DOHH2 (cell line): ENCODE results near the gene IDNK.

Experiments used
- H3F3A ChIP-seq: fragments of 200-600 bp; sonication (generic), shearing (Covaris generic); 2 replicates; pipeline ENCODE4 v1.6.0; 2016; ENCODE audit warnings: antibody characterized with exemption, mild to moderate bottlenecking; ENCODE audit not compliant: control insufficient read depth, insufficient read depth
- H3K27ac ChIP-seq: fragments of 200-600 bp; sonication (generic); 2 replicates; pipeline ENCODE4 v1.5.1; 2014; ENCODE audit warnings: low read depth, mild to moderate bottlenecking, low read length, moderate library complexity
- H3K27me3 ChIP-seq: fragments of 200-600 bp; sonication (generic); 2 replicates; pipeline ENCODE4 v1.6.1; 2014; ENCODE audit warnings: mild to moderate bottlenecking, low read length, mixed read lengths; ENCODE audit not compliant: control insufficient read depth
- H3K36me3 ChIP-seq: fragments of 200-600 bp; sonication (generic); 2 replicates; pipeline ENCODE4 v1.6.1; 2014; ENCODE audit warnings: mild to moderate bottlenecking, low read length, moderate library complexity, mixed read lengths; ENCODE audit not compliant: control insufficient read depth
- H3K4me1 ChIP-seq: fragments of 200-600 bp; sonication (generic); 2 replicates; pipeline ENCODE4 v1.6.1; 2014; ENCODE audit warnings: mild to moderate bottlenecking, low read length, mixed read lengths; ENCODE audit not compliant: control insufficient read depth
- H3K4me2 ChIP-seq: fragments of 200-600 bp; sonication (generic); 2 replicates; pipeline ENCODE4 v1.6.0; 2014; ENCODE audit warnings: mild to moderate bottlenecking, low read length, moderate library complexity
- H3K4me3 ChIP-seq: fragments of 200-600 bp; sonication (generic); 2 replicates; pipeline ENCODE4 v1.5.1; 2014; ENCODE audit warnings: mild to moderate bottlenecking, low read length, mixed read lengths
- H3K79me2 ChIP-seq: fragments of 200-600 bp; sonication (generic); 2 replicates; pipeline ENCODE4 v1.6.1; 2014; ENCODE audit warnings: mild to moderate bottlenecking, low read length, mixed read lengths; ENCODE audit not compliant: control insufficient read depth
- H3K9me2 ChIP-seq: fragments of 200-600 bp; sonication (generic); replicated peaks from 2 replicates; pipeline ENCODE4 v1.6.1; 2014; ENCODE audit warnings: mild to moderate bottlenecking, low read length, mixed read lengths; ENCODE audit not compliant: control insufficient read depth
- H3K9me3 ChIP-seq: fragments of 200-600 bp; sonication (generic); 2 replicates; pipeline ENCODE4 v1.6.1; 2014; ENCODE audit warnings: antibody characterized with exemption, low read length, mixed read lengths; ENCODE audit not compliant: control insufficient read depth, insufficient read depth
- H4K20me1 ChIP-seq: fragments of 200-600 bp; sonication (generic); 2 replicates; pipeline ENCODE4 v1.6.0; 2014; ENCODE audit warnings: low read depth, mild to moderate bottlenecking, antibody characterized with exemption, low read length, moderate library complexity; ENCODE audit not compliant: control insufficient read depth, insufficient read depth
- EZH2phosphoT487 ChIP-seq: fragments of 200-600 bp; sonication (generic); IDR thresholded peaks from 2 replicates; pipeline ENCODE4 v1.6.1; 2017; ENCODE audit warnings: borderline replicate concordance, mild to moderate bottlenecking, antibody characterized with exemption, low read length, moderate library complexity, mixed read lengths
- TF ChIP-seq, protein P1 (sequence below): fragments of 200-600 bp; sonication (generic); IDR thresholded peaks from one replicate; pipeline ENCODE4 v1.5.1; 2014; ENCODE audit warnings: antibody characterized with exemption, mild to moderate bottlenecking, low read depth, low read length; ENCODE audit not compliant: poor library complexity, severe bottlenecking

The IDNK gene

DNA sequence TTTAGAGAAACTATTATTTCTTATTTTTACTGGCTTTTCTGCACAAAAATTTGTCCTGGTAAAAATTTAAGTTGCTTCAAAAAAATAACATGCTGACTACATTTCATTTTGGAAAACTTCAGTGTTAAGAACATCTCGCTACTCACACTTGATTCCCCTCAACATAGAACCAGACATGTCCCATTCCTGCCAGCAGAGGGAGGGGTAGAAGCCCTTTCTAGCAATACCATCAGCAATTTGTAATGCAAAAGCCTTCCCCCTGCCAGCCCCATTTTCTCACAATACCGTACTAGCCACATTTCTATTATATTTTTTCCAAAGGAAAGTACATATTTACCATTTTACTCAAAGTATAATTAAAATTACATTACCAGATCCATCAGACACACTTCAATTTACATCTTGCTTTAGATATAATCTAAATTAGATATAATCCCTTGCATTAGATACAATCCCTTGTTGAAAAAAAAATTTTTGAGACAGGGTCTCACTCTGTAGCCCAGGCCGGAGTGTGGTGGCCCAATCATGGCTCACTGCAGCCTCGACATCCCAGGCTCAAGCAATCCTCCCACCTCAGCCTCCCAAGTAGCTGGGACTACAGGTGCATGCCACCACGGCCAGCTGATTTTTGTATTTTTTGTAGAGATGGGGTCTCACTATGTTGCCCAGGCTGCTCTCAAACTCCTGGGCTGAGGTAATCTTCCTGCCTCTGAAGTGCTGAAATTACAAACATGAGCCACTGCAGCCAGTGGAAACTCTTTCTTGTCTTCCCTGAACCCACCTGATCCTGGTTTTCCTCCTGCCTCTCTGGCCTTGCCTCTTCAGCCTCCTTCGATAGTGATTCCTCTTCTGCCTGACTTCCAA lies 39.6 kb upstream of the IDNK start:
- H3K9me3 ChIP-seq, result no peaks in the 10 kb centered on the region; the same call in 1 of the 2 replicates
- no peaks in the 10 kb centered on the region for H3F3A ChIP-seq
- H3K27ac ChIP-seq, result no peak overlapping the region
- no peaks in the 10 kb centered on the region for H3K79me2 ChIP-seq
- no peaks in the 10 kb centered on the region for H3K27me3 ChIP-seq
- no peak overlapping the region for H3K4me2 ChIP-seq
- H3K4me1 ChIP-seq, result no peaks in the 10 kb centered on the region
- no peaks in the 10 kb centered on the region for H4K20me1 ChIP-seq
- H3K36me3 ChIP-seq, result no peaks in the 10 kb centered on the region
- no peak overlapping the region for H3K4me3 ChIP-seq
- H3K9me2 ChIP-seq, result no peaks in the 10 kb centered on the region
- TF ChIP-seq, protein P1, sequence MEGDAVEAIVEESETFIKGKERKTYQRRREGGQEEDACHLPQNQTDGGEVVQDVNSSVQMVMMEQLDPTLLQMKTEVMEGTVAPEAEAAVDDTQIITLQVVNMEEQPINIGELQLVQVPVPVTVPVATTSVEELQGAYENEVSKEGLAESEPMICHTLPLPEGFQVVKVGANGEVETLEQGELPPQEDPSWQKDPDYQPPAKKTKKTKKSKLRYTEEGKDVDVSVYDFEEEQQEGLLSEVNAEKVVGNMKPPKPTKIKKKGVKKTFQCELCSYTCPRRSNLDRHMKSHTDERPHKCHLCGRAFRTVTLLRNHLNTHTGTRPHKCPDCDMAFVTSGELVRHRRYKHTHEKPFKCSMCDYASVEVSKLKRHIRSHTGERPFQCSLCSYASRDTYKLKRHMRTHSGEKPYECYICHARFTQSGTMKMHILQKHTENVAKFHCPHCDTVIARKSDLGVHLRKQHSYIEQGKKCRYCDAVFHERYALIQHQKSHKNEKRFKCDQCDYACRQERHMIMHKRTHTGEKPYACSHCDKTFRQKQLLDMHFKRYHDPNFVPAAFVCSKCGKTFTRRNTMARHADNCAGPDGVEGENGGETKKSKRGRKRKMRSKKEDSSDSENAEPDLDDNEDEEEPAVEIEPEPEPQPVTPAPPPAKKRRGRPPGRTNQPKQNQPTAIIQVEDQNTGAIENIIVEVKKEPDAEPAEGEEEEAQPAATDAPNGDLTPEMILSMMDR, result peak; percentile 51
- TF ChIP-seq EZH2phosphoT487, result no peak

DNA sequence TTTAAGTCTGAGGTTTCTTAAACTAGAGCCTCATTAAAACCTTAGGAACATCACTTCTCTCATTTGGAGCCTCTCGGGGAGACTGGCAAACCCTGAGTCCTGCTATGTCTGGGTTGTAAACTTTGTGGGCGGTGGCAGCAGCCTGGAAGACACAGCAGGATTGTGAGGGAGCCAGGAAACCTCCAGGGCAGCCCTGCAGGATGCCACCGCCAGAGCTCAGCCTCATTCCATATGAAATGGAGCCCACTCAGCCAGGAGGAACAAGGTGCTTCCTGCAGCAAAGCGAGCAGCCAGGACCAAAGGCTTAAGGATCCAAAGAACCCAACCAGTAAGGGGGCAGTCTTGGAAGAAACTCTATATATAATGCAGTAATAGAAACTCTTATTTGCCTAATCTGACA lies 37.9 kb upstream of the IDNK start:
- TF ChIP-seq, protein P1, result no peak
- no peak for TF ChIP-seq EZH2phosphoT487
- no peak overlapping the region for H3K4me3 ChIP-seq

DNA sequence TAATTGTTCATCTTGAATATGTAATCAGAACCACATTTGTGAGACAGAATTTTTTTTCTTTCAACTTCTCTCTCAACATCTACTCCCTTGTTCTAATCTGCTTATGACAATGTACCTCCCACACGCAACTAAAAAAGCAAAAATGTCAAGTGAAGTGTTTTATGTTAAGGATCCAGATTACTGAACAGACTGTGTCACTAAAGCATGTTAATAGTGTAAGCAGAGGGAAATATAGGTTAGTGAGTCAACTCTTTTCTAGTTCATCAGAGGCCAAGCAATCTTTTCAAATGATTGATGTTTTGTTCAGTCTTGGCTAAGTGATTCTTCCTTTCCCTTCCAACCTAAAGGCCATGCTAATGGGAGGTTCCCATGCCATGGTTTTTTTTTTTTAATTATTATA lies 34.7 kb upstream of the IDNK start:
- Histone ChIP-seq H3K9me3 (no peaks in the 10 kb centered on the region), H4K20me1 (no peaks in the 10 kb centered on the region), H3K9me2 (no peaks in the 10 kb centered on the region), H3F3A (no peaks in the 10 kb centered on the region), H3K27me3 (no peaks in the 10 kb centered on the region), H3K4me2 (no peak overlapping the region), H3K36me3 (no peaks in the 10 kb centered on the region), H3K4me1 (no peaks in the 10 kb centered on the region), H3K79me2 (no peaks in the 10 kb centered on the region), H3K4me3 (no peak overlapping the region), H3K27ac (no peak overlapping the region)
- no peak for TF ChIP-seq EZH2phosphoT487
- TF ChIP-seq, protein P1, result no peak

More for the DNA sequence above, 37.9 kb upstream of the IDNK start:
- Histone ChIP-seq H3K4me2 (no peak overlapping the region), H3F3A (no peaks in the 10 kb centered on the region), H4K20me1 (no peaks in the 10 kb centered on the region), H3K27ac (no peak overlapping the region), H3K79me2 (no peaks in the 10 kb centered on the region), H3K27me3 (no peaks in the 10 kb centered on the region), H3K4me1 (no peaks in the 10 kb centered on the region), H3K9me2 (no peaks in the 10 kb centered on the region), H3K9me3 (no peaks in the 10 kb centered on the region), H3K36me3 (no peaks in the 10 kb centered on the region)
